ENCODE results near the gene MROH2A.

Gene MROH2A

DNA sequence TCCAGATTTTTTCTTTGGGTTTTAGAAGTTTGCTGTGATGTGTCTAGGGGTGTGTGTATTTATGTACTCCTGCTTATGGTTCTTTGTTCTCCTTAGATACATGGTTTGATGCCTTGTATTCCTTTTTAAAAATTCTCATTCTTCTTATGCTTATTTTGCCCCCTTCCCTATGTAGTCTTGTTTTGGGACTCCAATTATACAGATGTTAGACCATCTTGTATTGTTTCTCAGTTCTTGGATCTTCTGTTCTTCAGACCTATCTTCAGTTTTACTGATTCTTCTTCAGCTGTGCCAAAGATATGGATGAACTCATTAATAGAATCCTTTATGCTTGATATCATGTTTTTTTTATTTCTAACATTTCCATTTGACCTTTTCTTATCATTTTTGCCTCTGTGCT, 104.2 kb downstream of the MROH2A start:
- Histone ChIP-seq H3K9me3 (ENCODE audit: control insufficient read depth, insufficient read depth, low read length) (no peaks in the 10 kb centered on the region), H3F3A (ENCODE audit: control insufficient read depth, insufficient read depth) (no peaks in the 10 kb centered on the region), H3K9me2 (replicated peaks; ENCODE audit: control insufficient read depth, low read length) (no peaks in the 10 kb centered on the region), H3K36me3 (ENCODE audit: control insufficient read depth, low read length) (no peaks in the 10 kb centered on the region), H3K4me3 (ENCODE audit: low read length) (no peak overlapping the region), H3K4me1 (ENCODE audit: control insufficient read depth, low read length) (no peaks in the 10 kb centered on the region), H3K4me2 (ENCODE audit: low read length) (no peak overlapping the region), H4K20me1 (ENCODE audit: control insufficient read depth, insufficient read depth, low read depth, low read length) (no peaks in the 10 kb centered on the region), H3K27ac (ENCODE audit: low read depth, low read length) (no peak overlapping the region), H3K27me3 (ENCODE audit: control insufficient read depth, low read length) (peaks cover under 1% of the 10 kb centered on the region; the same call in 1 of the 2 replicates), H3K79me2 (ENCODE audit: control insufficient read depth, low read length) (no peaks in the 10 kb centered on the region)
- TF ChIP-seq, protein P1, sequence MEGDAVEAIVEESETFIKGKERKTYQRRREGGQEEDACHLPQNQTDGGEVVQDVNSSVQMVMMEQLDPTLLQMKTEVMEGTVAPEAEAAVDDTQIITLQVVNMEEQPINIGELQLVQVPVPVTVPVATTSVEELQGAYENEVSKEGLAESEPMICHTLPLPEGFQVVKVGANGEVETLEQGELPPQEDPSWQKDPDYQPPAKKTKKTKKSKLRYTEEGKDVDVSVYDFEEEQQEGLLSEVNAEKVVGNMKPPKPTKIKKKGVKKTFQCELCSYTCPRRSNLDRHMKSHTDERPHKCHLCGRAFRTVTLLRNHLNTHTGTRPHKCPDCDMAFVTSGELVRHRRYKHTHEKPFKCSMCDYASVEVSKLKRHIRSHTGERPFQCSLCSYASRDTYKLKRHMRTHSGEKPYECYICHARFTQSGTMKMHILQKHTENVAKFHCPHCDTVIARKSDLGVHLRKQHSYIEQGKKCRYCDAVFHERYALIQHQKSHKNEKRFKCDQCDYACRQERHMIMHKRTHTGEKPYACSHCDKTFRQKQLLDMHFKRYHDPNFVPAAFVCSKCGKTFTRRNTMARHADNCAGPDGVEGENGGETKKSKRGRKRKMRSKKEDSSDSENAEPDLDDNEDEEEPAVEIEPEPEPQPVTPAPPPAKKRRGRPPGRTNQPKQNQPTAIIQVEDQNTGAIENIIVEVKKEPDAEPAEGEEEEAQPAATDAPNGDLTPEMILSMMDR (IDR thresholded peaks at IDR 0.05; ENCODE audit: low read depth, low read length, poor library complexity, severe bottlenecking) = no peak

All from DOHH2 (cell line).